Effector memory CD4-positive, alpha-beta T cell (primary cell): ENCODE results near the gene MAP3K1.

Experiments
- DNase-seq, 3 donors: peaks; one replicate each; pipeline ENCODE4 v3.0.0-alpha.2; 2020
- H3K27ac ChIP-seq: 2 replicates; pipeline ENCODE4 v1.7.0; 2013; ENCODE audit warnings: mild to moderate bottlenecking, low read length, moderate library complexity; ENCODE audit not compliant: insufficient read depth, poor library complexity, severe bottlenecking
- H3K27me3 ChIP-seq: replicated peaks from 2 replicates; pipeline ENCODE4 v1.7.0; 2013; ENCODE audit warnings: mild to moderate bottlenecking, low read length; ENCODE audit not compliant: insufficient read depth, control insufficient read depth, poor library complexity, severe bottlenecking
- H3K36me3 ChIP-seq: 2 replicates; pipeline ENCODE4 v1.7.0; 2013; ENCODE audit warnings: mild to moderate bottlenecking, low read length, moderate library complexity; ENCODE audit not compliant: control insufficient read depth, insufficient read depth
- H3K4me1 ChIP-seq: 2 replicates; pipeline ENCODE4 v1.7.0; 2013; ENCODE audit warnings: low read length, mild to moderate bottlenecking; ENCODE audit not compliant: control insufficient read depth, insufficient read depth, poor library complexity, severe bottlenecking
- H3K4me3 ChIP-seq: 2 replicates; pipeline ENCODE4 v1.7.0; 2013; ENCODE audit warnings: low read length, low read depth, mild to moderate bottlenecking; ENCODE audit not compliant: insufficient read depth, poor library complexity, severe bottlenecking
- H3K9me3 ChIP-seq: 2 replicates; pipeline ENCODE4 v1.7.0; 2013; ENCODE audit warnings: mild to moderate bottlenecking, low read length, moderate library complexity; ENCODE audit not compliant: control insufficient read depth

Gene MAP3K1

DNA sequence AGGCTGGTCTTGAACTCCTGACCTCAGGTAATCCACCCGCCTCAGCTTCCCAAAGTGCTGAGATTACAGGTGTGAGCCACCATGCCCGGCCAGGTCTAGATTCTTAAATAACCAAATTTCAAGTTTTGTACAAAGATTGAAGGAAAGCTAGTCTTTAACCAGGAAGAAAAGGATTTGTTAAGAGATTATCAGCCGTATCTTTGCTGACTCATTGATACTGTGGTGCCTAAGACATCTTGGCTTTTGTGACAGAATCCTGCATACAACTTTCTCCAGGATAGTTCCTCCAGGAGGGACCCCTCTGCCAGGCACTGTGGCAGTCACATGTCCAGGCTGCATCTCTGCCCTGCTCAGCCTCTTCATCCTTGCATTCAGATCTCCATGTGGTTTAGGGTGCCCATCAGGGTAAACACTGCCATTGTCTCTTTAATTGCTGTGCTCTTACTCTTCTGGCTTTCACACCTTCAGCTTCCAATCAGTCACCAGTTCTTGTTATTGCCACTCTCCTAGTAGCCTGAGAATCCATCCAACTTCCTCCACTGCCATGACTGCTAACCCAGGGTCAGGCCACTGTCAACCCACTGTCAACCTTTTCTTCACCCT is 10.0 kb downstream of the MAP3K1 start:
- Histone ChIP-seq H3K9me3 (no peaks in the 10 kb centered on the region), H3K36me3 (no peaks in the 10 kb centered on the region), H3K4me3 (no peak overlapping the region), H3K27ac (peak overlapping the region; percentile 27), H3K27me3 (no peaks in the 10 kb centered on the region), H3K4me1 (peaks cover 70% of the 10 kb centered on the region)
- DNase-seq, result no peak

DNA sequence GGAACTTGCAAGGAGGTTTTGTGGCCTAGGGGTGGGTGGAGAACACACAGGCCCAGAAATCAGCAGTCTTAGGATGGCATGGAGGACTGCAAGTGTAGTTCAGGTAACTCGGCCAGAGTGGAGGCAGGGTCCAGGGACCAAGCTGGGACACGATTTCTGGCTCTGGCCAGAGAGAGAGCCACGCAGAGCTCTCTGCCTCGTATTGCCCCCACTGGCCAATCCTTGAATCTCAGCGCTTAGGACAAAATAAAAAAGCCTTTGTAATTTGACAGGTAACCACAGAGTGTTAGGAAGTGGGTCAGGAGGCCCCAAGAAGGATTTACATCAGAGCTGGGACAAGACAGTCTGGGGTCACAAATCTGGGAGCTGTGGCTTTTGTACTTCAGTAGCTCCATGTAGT is 11.7 kb downstream of the MAP3K1 start:
- DNase-seq, result no peak
- Histone ChIP-seq H3K27me3 (no peaks in the 10 kb centered on the region), H3K4me3 (peak overlapping the region; percentile 13), H3K27ac (peak overlapping the region; percentile 68), H3K4me1 (peaks cover 74% of the 10 kb centered on the region), H3K9me3 (no peaks in the 10 kb centered on the region), H3K36me3 (no peaks in the 10 kb centered on the region)

DNA sequence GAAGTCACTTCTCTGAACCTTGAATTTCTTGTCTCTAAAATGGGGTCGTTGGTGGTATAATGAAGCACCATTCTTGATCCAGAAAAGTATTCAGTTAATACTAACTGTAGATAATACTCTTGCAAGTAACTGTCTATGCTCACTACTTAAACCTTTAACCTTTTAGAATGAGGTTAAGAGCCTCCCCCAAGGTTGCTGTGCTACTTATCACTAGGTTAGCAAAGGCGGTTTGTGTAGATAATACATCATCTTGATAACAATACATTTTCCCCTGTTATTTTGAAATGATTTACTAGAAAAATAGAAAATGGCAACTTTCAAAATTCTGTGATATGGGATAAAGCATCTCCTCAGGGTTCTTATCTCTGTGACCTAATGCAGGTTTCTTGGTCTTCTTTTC is 12.6 kb downstream of the MAP3K1 start:
- H3K4me3 ChIP-seq, result no peak overlapping the region
- peaks cover 69% of the 10 kb centered on the region for H3K4me1 ChIP-seq

DNA sequence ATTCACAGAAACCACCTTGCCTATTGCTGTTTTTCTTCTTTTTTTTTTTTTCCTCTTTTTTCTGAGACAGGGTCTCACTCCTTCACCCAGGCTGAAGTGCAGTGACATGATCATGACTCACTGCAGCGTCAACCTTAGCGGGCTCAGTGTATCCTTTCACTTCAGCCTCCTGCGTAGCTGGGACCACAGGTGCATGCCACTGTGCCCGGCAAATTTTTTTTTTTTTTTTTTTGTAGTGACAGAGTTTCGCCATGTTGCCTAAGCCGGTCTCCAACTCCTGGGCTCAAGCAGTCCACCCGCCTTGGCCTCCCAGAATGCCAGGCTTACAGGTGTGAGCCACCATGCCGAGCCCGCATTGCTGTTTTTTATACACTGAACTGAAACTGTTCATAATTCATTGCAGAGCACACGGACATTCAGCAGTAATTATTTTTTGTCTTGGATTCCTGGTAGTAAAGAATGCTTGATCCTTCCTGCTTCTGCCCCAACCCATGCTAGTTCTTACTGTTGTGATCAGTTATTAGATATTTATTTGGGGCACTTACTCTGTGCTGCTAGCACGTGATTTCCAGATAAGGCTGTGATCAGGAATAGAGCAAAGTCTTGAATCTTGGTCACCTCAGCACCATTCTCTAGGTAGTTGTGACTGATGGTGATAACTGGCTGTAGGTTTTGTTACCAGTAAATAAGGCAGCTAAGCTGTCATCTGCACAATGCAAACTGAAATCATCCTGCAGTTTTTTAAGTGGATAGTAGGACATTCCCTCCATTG is 14.0 kb downstream of the MAP3K1 start:
- peak; percentile 54 to 73 (median 58) for DNase-seq
- H3K4me1 ChIP-seq, result peaks cover 68% of the 10 kb centered on the region
- no peaks in the 10 kb centered on the region for H3K9me3 ChIP-seq
- H3K4me3 ChIP-seq, result peak overlapping the region; percentile 36
- H3K27ac ChIP-seq, result peak overlapping the region; percentile 68
- H3K36me3 ChIP-seq, result no peaks in the 10 kb centered on the region
- no peaks in the 10 kb centered on the region for H3K27me3 ChIP-seq

More for the DNA sequence above, 12.6 kb downstream of the MAP3K1 start:
- no peak for DNase-seq
- Histone ChIP-seq H3K36me3 (no peaks in the 10 kb centered on the region), H3K27ac (peak overlapping the region; percentile 68), H3K9me3 (no peaks in the 10 kb centered on the region), H3K27me3 (no peaks in the 10 kb centered on the region)

DNA sequence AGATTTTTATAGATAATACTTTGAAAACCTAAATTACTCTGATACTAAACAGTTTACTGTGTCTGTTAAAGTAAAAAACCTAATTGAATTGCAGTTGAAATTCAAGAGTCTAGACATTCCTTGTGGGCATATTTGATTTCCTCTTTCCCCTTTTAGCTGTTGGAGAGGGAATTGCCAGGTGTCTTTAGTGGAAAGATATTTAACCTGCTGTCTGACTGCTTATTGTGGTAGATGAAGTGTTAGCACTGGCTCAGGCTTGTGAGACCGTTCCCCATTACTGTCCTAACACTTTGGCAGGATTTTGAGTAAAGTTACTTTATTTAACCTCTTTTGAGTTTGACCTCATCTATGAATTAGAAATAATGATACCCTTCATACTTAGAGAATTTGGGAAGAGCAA is 16.4 kb downstream of the MAP3K1 start:
- Histone ChIP-seq H3K4me3 (no peak overlapping the region), H3K36me3 (no peaks in the 10 kb centered on the region), H3K9me3 (no peaks in the 10 kb centered on the region), H3K4me1 (peaks cover 71% of the 10 kb centered on the region), H3K27ac (peak overlapping the region; percentile 29), H3K27me3 (no peaks in the 10 kb centered on the region)
- no peak for DNase-seq

DNA sequence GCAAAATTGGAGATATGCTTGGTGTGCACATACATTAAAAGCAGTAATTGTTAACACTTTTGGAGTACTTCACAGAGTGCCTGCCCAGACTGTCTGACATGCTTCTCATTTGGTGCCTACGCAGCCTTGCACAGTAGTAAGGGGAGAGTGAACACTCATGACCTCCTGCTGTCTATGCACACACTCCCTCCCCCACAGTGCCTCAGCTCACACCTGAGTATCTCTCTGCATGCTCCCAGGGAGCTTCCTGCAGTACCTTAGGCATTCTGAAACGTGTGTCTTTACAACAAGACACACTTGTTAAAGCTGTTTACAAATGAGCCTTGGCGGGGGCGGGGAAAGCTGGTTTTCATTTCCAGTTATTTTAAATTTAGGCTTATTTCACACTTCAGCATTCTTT is 18.0 kb downstream of the MAP3K1 start:
- Histone ChIP-seq H3K9me3 (no peaks in the 10 kb centered on the region), H3K27me3 (no peaks in the 10 kb centered on the region), H3K4me1 (peaks cover 72% of the 10 kb centered on the region), H3K4me3 (no peak overlapping the region), H3K27ac (no peak overlapping the region), H3K36me3 (no peaks in the 10 kb centered on the region)
- DNase-seq, result no peak

DNA sequence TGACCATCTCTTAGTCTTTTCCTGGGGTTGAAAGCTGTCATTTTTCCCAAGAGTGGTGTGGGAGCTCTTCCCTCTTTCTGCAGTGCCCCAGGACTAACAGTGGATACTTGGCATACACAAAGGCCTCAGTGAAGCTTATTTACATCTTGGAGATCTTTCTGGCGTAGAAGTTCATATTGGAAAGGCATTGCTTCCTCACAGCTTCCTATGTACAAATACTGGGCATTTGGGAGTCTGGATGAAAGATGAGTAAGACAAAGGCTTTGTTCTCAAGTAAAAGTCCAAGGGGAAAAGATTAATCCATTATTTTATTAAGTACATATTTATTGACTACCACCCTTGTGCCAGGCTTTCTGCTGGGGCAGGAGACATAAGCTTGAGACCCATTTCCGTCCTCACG is 22.0 kb downstream of the MAP3K1 start:
- no peaks in the 10 kb centered on the region for H3K36me3 ChIP-seq
- peaks cover 70% of the 10 kb centered on the region for H3K4me1 ChIP-seq
- H3K27ac ChIP-seq, result peak overlapping the region; percentile 33
- DNase-seq, result no peak
- no peak overlapping the region for H3K4me3 ChIP-seq
- H3K9me3 ChIP-seq, result no peaks in the 10 kb centered on the region
- H3K27me3 ChIP-seq, result no peaks in the 10 kb centered on the region

DNA sequence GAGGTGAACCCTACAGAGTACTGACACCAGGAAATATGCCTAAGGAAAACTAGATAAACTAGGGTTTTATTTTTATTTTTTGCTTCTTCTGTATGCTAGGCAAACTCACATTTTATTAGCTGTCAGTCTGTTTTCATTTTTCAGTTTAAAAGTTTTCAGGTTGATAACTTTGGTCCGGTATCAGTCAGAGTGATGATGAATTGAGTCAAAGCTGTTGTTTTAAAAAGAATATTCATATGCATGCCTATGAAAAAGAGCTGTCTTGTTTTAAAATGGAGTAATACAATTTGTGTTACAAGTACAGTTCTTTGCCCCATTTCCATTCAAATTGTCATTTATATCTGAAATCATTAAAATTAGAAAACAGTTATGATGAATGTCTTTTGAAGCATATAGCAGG is 22.6 kb downstream of the MAP3K1 start:
- DNase-seq, result no peak
- H3K27me3 ChIP-seq, result no peaks in the 10 kb centered on the region
- no peaks in the 10 kb centered on the region for H3K9me3 ChIP-seq
- H3K27ac ChIP-seq, result peak overlapping the region; percentile 33
- no peak overlapping the region for H3K4me3 ChIP-seq
- H3K4me1 ChIP-seq, result peaks cover 74% of the 10 kb centered on the region
- no peaks in the 10 kb centered on the region for H3K36me3 ChIP-seq

DNA sequence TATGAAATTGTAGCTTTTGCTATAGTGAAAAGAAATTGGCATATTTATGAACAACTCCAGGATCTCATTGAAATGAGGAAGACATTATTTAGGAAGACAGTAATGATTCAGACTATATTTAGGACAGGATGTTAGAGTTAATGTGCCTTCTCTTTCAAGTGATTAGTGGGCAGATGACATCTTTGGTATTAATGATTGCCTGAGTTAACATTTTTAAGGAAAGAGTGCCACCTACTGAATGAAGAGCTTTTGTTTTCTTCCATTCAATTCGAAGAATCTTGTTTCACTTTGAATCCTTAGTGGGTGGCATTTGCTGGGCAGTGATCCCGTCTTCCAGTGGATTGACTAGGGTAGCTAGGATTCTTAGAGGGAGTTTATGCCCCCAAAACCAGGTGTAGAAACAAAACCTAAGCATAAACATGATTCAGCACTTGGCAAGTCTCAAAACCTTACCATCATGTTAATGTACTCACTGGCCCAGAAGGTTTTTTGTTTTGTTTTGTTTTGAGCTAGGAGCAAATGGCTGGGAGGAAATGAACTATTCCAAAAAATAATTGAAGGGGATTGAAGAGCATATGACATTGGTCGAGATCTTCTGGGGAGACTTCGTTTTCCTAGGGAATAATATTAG is 23.2 kb downstream of the MAP3K1 start:
- DNase-seq, result no peak
- peak overlapping the region; percentile 2 for H3K4me3 ChIP-seq
- H3K9me3 ChIP-seq, result no peaks in the 10 kb centered on the region
- no peaks in the 10 kb centered on the region for H3K36me3 ChIP-seq
- H3K27ac ChIP-seq, result peak overlapping the region; percentile 33
- H3K4me1 ChIP-seq, result peaks cover 73% of the 10 kb centered on the region
- no peaks in the 10 kb centered on the region for H3K27me3 ChIP-seq

DNA sequence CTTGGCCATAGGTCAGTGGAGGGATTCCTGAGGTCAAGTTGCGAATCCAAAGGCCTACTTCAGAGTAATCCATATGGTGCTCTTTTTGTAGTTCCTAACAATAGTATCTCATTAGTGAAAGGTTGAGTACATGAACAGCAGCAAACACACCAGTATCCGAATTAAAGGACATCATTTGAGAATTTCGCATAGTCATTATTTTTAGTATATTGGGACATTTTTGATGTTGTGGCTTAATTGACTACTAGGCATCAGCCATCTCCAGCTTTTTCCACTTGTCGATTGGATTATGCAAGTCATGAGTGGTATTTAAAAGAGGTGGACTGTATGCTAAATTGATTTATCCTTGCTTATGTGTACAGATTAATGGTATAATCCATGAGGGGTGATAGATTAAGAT is 23.7 kb downstream of the MAP3K1 start:
- no peaks in the 10 kb centered on the region for H3K27me3 ChIP-seq
- no peaks in the 10 kb centered on the region for H3K9me3 ChIP-seq
- H3K4me3 ChIP-seq, result peak overlapping the region; percentile 2
- H3K27ac ChIP-seq, result peak overlapping the region; percentile 33
- H3K36me3 ChIP-seq, result no peaks in the 10 kb centered on the region
- no peak for DNase-seq
- H3K4me1 ChIP-seq, result peaks cover 72% of the 10 kb centered on the region
